DND-41 (cell line): ENCODE data around the gene EIF5.

ENCODE experiments used
- ATAC-seq: fragments of 200-7000 bp; cut with Tn5 transposase; 3 replicates; pipeline ENCODE4 v1.9.1; 2021; ENCODE audit warnings: low read depth; ENCODE audit not compliant: insufficient read depth
- DNase-seq: peaks from one replicate; pipeline ENCODE4 v3.0.0-alpha.2; 2020
- H2AFZ ChIP-seq: 2 replicates; pipeline ENCODE4 v1.6.0; 2012; ENCODE audit warnings: low read depth, low read length
- H3K27ac ChIP-seq: 2 replicates; pipeline ENCODE4 v1.5.1; 2012; ENCODE audit warnings: low read length, inconsistent platforms
- H3K27me3 ChIP-seq: fragments of 200-600 bp; sonication (generic); 2 replicates; pipeline ENCODE4 v1.6.0; 2012; ENCODE audit warnings: low read length, mild to moderate bottlenecking, inconsistent platforms; ENCODE audit not compliant: insufficient read depth, poor library complexity
- H3K36me3 ChIP-seq: 2 replicates; pipeline ENCODE4 v1.5.1; 2012; ENCODE audit warnings: low read length, inconsistent platforms; ENCODE audit not compliant: insufficient read depth
- H3K4me1 ChIP-seq: 2 replicates; pipeline ENCODE4 v1.5.1; 2012; ENCODE audit warnings: mild to moderate bottlenecking, low read length; ENCODE audit not compliant: insufficient read depth
- H3K4me2 ChIP-seq: 2 replicates; pipeline ENCODE4 v1.6.0; 2012; ENCODE audit warnings: mild to moderate bottlenecking, moderate library complexity, low read length, inconsistent platforms; ENCODE audit not compliant: insufficient read depth
- H3K4me3 ChIP-seq, 2 experiments: fragments of 200-600 bp in 1 of 2; shearing (Covaris generic) in 1 of 2; 2 replicates each; pipeline ENCODE4 v1.5.1; 2012 to 2016; ENCODE audit warnings: inconsistent platforms in 2 of 2, low read length in 2 of 2, mild to moderate bottlenecking in 2 of 2, low read depth in 1 of 2, moderate library complexity in 1 of 2
- H3K79me2 ChIP-seq: 2 replicates; pipeline ENCODE4 v1.6.0; 2012; ENCODE audit warnings: low read length, inconsistent platforms; ENCODE audit not compliant: insufficient read depth
- H3K9ac ChIP-seq: 2 replicates; pipeline ENCODE4 v1.6.0; 2012; ENCODE audit warnings: low read depth, mild to moderate bottlenecking, inconsistent platforms, low read length, moderate library complexity
- H3K9me3 ChIP-seq: 2 replicates; pipeline ENCODE4 v1.5.1; 2012; ENCODE audit warnings: low read length, moderate library complexity, mild to moderate bottlenecking, inconsistent platforms; ENCODE audit not compliant: insufficient read depth, severe bottlenecking
- H4K20me1 ChIP-seq: 2 replicates; pipeline ENCODE4 v1.6.0; 2012; ENCODE audit warnings: low read length; ENCODE audit not compliant: insufficient read depth
- CTCF ChIP-seq: IDR thresholded peaks from 2 replicates; pipeline ENCODE4 v1.5.1; 2012; ENCODE audit warnings: borderline replicate concordance, low read length, moderate library complexity, mild to moderate bottlenecking; ENCODE audit not compliant: poor library complexity, severe bottlenecking; ENCODE audit errors: extremely low read depth
- EZH2 ChIP-seq: IDR thresholded peaks from 3 replicates; pipeline ENCODE4 v1.6.1; 2012; ENCODE audit warnings: borderline replicate concordance, low read depth, mild to moderate bottlenecking, moderate library complexity, low read length, inconsistent platforms; ENCODE audit not compliant: severe bottlenecking

The EIF5 gene

DNA sequence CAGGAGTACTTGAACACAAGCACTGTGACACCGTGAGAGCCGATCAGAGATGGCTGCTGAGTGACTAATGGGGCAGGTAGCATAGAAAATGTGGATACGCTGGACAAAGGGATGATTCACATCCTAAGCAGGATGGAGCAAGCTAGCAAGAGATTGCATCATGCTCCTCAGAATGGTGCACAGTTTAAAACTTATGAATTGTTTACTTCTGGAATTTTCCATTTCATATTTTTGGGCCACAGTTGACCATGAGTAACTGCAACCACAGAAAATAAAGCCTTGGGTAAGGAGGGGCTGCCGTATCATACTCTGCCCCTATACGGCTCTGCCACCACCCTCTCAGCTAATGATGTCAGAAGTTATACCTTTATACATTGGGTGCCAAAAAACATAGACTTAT is 27.8 kb downstream of the EIF5 start:
- Histone ChIP-seq H3K27me3 (no peaks in the 10 kb centered on the region), H3K9me3 (peaks cover 7% of the 10 kb centered on the region), H3K4me2 (no peak overlapping the region), H4K20me1 (no peaks in the 10 kb centered on the region), H3K27ac (no peak overlapping the region), H3K4me3 (no peak overlapping the region), H3K4me1 (peaks cover 4% of the 10 kb centered on the region; the same call in 1 of the 2 replicates), H3K9ac (no peak overlapping the region), H2AFZ (no peak overlapping the region), H3K36me3 (no peaks in the 10 kb centered on the region), H3K79me2 (no peaks in the 10 kb centered on the region)
- no peak; the same call in 2 of the 3 replicates for ATAC-seq
- no peak for DNase-seq
- TF ChIP-seq EZH2 (no peak), CTCF (no peak)

GRCh38 chr14:103362780-103363179 is 28.7 kb downstream of the EIF5 start:
- TF ChIP-seq EZH2 (no peak), CTCF (no peak)
- H3K9ac ChIP-seq, result no peak overlapping the region
- H3K9me3 ChIP-seq, result peaks cover 7% of the 10 kb centered on the region
- no peak overlapping the region for H3K4me2 ChIP-seq
- no peaks in the 10 kb centered on the region for H3K36me3 ChIP-seq
- H4K20me1 ChIP-seq, result no peaks in the 10 kb centered on the region
- H3K4me1 ChIP-seq, result peaks cover 4% of the 10 kb centered on the region; the same call in 1 of the 2 replicates
- H3K27me3 ChIP-seq, result no peaks in the 10 kb centered on the region
- ATAC-seq, result no peak
- H3K4me3 ChIP-seq, result no peak overlapping the region
- no peaks in the 10 kb centered on the region for H3K79me2 ChIP-seq
- no peak overlapping the region for H2AFZ ChIP-seq
- no peak overlapping the region for H3K27ac ChIP-seq
- no peak for DNase-seq

DNA sequence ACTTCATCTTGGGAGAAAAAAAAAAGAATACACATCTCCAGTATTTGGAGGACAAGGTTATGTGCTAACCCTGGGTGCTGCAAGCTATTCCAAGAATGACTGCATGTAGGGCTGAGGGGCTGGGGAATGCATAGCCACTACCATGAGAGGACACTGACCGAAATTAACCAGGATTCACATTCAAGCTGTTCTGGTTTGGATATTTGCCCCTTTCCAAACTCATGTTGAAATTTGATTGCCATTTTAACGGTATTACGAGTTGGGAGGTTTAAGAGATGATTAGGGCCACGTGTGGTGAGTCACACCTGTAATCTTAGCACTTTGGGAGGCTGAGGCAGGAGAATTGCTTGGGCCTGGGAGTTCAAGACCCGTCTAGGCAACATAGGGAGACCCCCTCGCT is 32.7 kb downstream of the EIF5 start:
- no peaks in the 10 kb centered on the region for H3K79me2 ChIP-seq
- no peaks in the 10 kb centered on the region for H3K27me3 ChIP-seq
- no peaks in the 10 kb centered on the region for H4K20me1 ChIP-seq
- peaks cover 2% of the 10 kb centered on the region; the same call in 1 of the 2 replicates for H3K4me1 ChIP-seq
- H3K27ac ChIP-seq, result no peak overlapping the region
- H3K36me3 ChIP-seq, result no peaks in the 10 kb centered on the region
- TF ChIP-seq EZH2, result no peak
- no peak for TF ChIP-seq CTCF
- DNase-seq (no peak), ATAC-seq (no peak)
- H3K4me3 ChIP-seq, result no peak overlapping the region
- H3K9me3 ChIP-seq, result peaks cover 7% of the 10 kb centered on the region
- no peak overlapping the region for H2AFZ ChIP-seq
- no peak overlapping the region for H3K4me2 ChIP-seq
- no peak overlapping the region for H3K9ac ChIP-seq

DNA sequence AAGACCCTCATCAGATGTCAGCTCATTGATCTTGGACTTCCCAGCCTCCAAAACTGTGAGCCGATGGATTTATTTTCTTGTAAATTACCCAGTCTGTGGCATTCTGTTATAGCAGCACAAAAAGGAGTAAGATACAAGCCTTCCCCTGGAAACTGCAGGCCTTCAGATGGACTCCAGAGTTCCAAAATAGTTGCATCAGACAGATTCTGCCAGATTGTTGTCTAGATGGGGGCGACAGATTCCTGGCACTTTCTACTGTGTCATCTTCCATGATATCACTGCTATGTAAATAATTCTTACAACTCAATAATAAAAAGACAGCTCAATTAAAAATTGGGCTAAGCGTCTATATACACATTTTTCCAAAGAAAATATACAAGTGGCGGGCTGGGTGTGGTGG is 34.0 kb downstream of the EIF5 start:
- Histone ChIP-seq H2AFZ (no peak overlapping the region), H3K4me2 (no peak overlapping the region)

More for the DNA sequence above, 34.0 kb downstream of the EIF5 start:
- no peaks in the 10 kb centered on the region for H3K79me2 ChIP-seq
- no peak for TF ChIP-seq EZH2
- TF ChIP-seq CTCF, result no peak
- peaks cover under 1% of the 10 kb centered on the region for H3K9me3 ChIP-seq
- H3K9ac ChIP-seq, result no peak overlapping the region
- ATAC-seq (no peak), DNase-seq (no peak)
- H3K36me3 ChIP-seq, result no peaks in the 10 kb centered on the region
- no peak overlapping the region for H3K4me3 ChIP-seq
- no peak overlapping the region for H3K27ac ChIP-seq
- H3K27me3 ChIP-seq, result no peaks in the 10 kb centered on the region
- no peaks in the 10 kb centered on the region for H3K4me1 ChIP-seq
- H4K20me1 ChIP-seq, result no peaks in the 10 kb centered on the region
